Esophagus squamous epithelium (tissue), 5 donors: ENCODE data around the gene DLGAP1. TPM values are rescaled to one million over a fixed set of nuclear protein-coding genes. Genes with fewer than 3 reads are reported as not detected.

ENCODE experiments used
- DNase-seq: peaks from one replicate; lab custom pipeline; 2025; lab: John Stamatoyannopoulos, UW
- H3K27ac ChIP-seq, 4 donors: fragments of 200-600 bp; sonication (generic); one replicate each; pipeline ENCODE4 v1.5.1; 2016 to 2019; ENCODE audit warnings: mild to moderate bottlenecking in 1 of 4
- H3K27me3 ChIP-seq, 4 donors: fragments of 200-600 bp; sonication (generic); 1 replicate in 3 of 4; 2 replicates in 1 of 4; pipeline versions ENCODE4 v1.5.1 to v1.6.0; 2017 to 2021; ENCODE audit warnings: antibody characterized with exemption in 1 of 4
- H3K36me3 ChIP-seq, 3 donors: fragments of 200-600 bp; sonication (generic); one replicate each; pipeline ENCODE4 v1.5.1; 2016 to 2019
- H3K4me1 ChIP-seq, 3 donors: fragments of 200-600 bp; sonication (generic); one replicate each; pipeline ENCODE4 v1.5.1; 2017 to 2019
- H3K4me3 ChIP-seq, 4 donors: fragments of 200-600 bp; sonication (generic); 1 replicate in 3 of 4; 2 replicates in 1 of 4; pipeline ENCODE4 v1.5.1; 2016 to 2019; ENCODE audit warnings: mild to moderate bottlenecking in 2 of 4, moderate library complexity in 1 of 4
- H3K9me3 ChIP-seq, 3 donors: fragments of 200-600 bp; sonication (generic); one replicate each; pipeline ENCODE4 v1.5.1; 2016 to 2019
- CTCF ChIP-seq, 6 experiments: fragments of 450-650 bp in 4 of 6; fragments of 200-600 bp in 2 of 6; sonication (generic) in 2 of 6; IDR thresholded peaks; one replicate each; pipeline ENCODE4 v1.5.1; 2016 to 2019; ENCODE audit warnings: antibody characterized with exemption in 6 of 6, mild to moderate bottlenecking in 4 of 6, moderate library complexity in 4 of 6
- POLR2A ChIP-seq, 4 donors: fragments of 450-650 bp; IDR thresholded peaks; one replicate each; pipeline ENCODE4 v1.6.1; 2017; ENCODE audit warnings: antibody characterized with exemption in 4 of 4, mild to moderate bottlenecking in 4 of 4, moderate library complexity in 3 of 4
- WGBS, 2 donors: methylation state at CpG; one replicate each; pipeline ENCODE4 v1.1.5; 2018; 5-methylcytosine and 5-hydroxymethylcytosine counted together
- intact Hi-C: fragments of 100-400 bp; cut with DNase I; formaldehyde crosslinking; loops from one replicate; pipeline ENCODE4 v1.15.0; 2022
- total RNA-seq, 4 donors: library from RNA; depleted of rRNA; stranded (reverse); fragments of >200 nt; gene quantifications; one replicate each; pipeline ENCODE4 v1.1.0, GENCODE V29; 2016
- donor health status: DM: yes; HTN: yes; CAD: no.

DLGAP1 gene
- total RNA-seq, 4 donors from 2014 or later, result 0.09 to 1.5 (median 0.52) TPM

GRCh38 chr18:3878401-3878800, 576.7 kb downstream of the DLGAP1 start:
- DNase-seq, result no peak
- no peak for TF ChIP-seq CTCF (IDR thresholded peaks at IDR 0.05)
- no peak for TF ChIP-seq POLR2A (IDR thresholded peaks at IDR 0.05)
- Histone ChIP-seq H3K27ac (no peak overlapping the region), H3K4me3 (no peak overlapping the region), H3K9me3 (no peaks in the 10 kb centered on the region), H3K4me1 (no peaks in the 10 kb centered on the region), H3K27me3 (no peaks in the 10 kb centered on the region), H3K36me3 (no peaks in the 10 kb centered on the region)
- intact Hi-C loops, result loop anchor here (10.0 kb wide), 1 partner anchor 114 kb away; no protein-coding TSS in a partner anchor
- WGBS, 2 donors, result 77 to 80% methylated on average over 7 of the region's 7 CpGs

- intact Hi-C loops, result loop anchor here (10.0 kb wide), 1 partner anchor 113 kb away; no protein-coding TSS in a partner anchor
- 47 to 70% methylated on average over 2 of the region's 2 CpGs for WGBS, 2 donors
- no peak for DNase-seq
Observed at GRCh38 chr18:3877678-3878077, 577.4 kb downstream of the DLGAP1 start.

GRCh38 chr18:3875961-3876360, 579.1 kb downstream of the DLGAP1 start:
- Histone ChIP-seq H3K4me1 (no peaks in the 10 kb centered on the region), H3K36me3 (no peaks in the 10 kb centered on the region), H3K4me3 (no peak overlapping the region), H3K27me3 (no peaks in the 10 kb centered on the region), H3K27ac (no peak overlapping the region), H3K9me3 (no peaks in the 10 kb centered on the region)
- intact Hi-C loops, result loop anchor here (10.0 kb wide), 1 partner anchor 111 kb away; no protein-coding TSS in a partner anchor
- TF ChIP-seq POLR2A (IDR thresholded peaks at IDR 0.05) (no peak), CTCF (IDR thresholded peaks at IDR 0.05) (no peak)
- no peak for DNase-seq
- 61 to 63% methylated on average over 2 of the region's 2 CpGs for WGBS, 2 donors

More at GRCh38 chr18:3877678-3878077, 577.4 kb downstream of the DLGAP1 start:
- no peak overlapping the region for H3K4me3 ChIP-seq
- no peaks in the 10 kb centered on the region for H3K27me3 ChIP-seq
- H3K4me1 ChIP-seq, result no peaks in the 10 kb centered on the region
- H3K36me3 ChIP-seq, result no peaks in the 10 kb centered on the region
- H3K27ac ChIP-seq, result no peak overlapping the region
- H3K9me3 ChIP-seq, result no peaks in the 10 kb centered on the region
- no peak for TF ChIP-seq CTCF (IDR thresholded peaks at IDR 0.05)
- no peak for TF ChIP-seq POLR2A (IDR thresholded peaks at IDR 0.05)

GRCh38 chr18:3875376-3875775, 579.7 kb downstream of the DLGAP1 start:
- WGBS, 2 donors, result 47 to 51% methylated on average over 2 of the region's 2 CpGs
- H3K4me1 ChIP-seq, result no peaks in the 10 kb centered on the region
- no peaks in the 10 kb centered on the region for H3K36me3 ChIP-seq
- no peak for TF ChIP-seq POLR2A (IDR thresholded peaks at IDR 0.05)
- TF ChIP-seq CTCF (IDR thresholded peaks at IDR 0.05), result no peak
- H3K9me3 ChIP-seq, result no peaks in the 10 kb centered on the region
- no peaks in the 10 kb centered on the region for H3K27me3 ChIP-seq
- intact Hi-C loops, result loop anchor here (10.0 kb wide), 1 partner anchor 111 kb away; no protein-coding TSS in a partner anchor
- no peak overlapping the region for H3K27ac ChIP-seq
- no peak overlapping the region for H3K4me3 ChIP-seq
- no peak for DNase-seq

- H3K27me3 ChIP-seq, result no peaks in the 10 kb centered on the region
- intact Hi-C loops, result loop anchor here (10.0 kb wide), 1 partner anchor 110 kb away; no protein-coding TSS in a partner anchor
- no peaks in the 10 kb centered on the region for H3K9me3 ChIP-seq
- peak overlapping the region in 1 of 4 donors; percentile 3 for H3K4me3 ChIP-seq
- no peaks in the 10 kb centered on the region for H3K4me1 ChIP-seq
- DNase-seq, result no peak
- no peak overlapping the region for H3K27ac ChIP-seq
- TF ChIP-seq POLR2A (IDR thresholded peaks at IDR 0.05) (no peak), CTCF (IDR thresholded peaks at IDR 0.05) (no peak)
- no peaks in the 10 kb centered on the region for H3K36me3 ChIP-seq
- 69% methylated on average over 3 of the region's 3 CpGs for WGBS, 2 donors
Observed at GRCh38 chr18:3874581-3874980, 580.5 kb downstream of the DLGAP1 start.
